GM18907 (cell line): ENCODE measurements around the gene METTL26.

Experiments used
- ATAC-seq: cut with Tn5 transposase; IDR thresholded peaks from one replicate; pipeline ENCODE4 v1.9.1; 2021; ENCODE audit warnings: mild to moderate bottlenecking, moderate library complexity; ENCODE audit not compliant: unreplicated experiment

Gene METTL26

GRCh38 chr16:641326-642188 is 5.5 kb upstream of the METTL26 start, which contains the start of gene MCRIP2:
Gene MCRIP2, plus strand, starts transcription at chr16:641828. Its CDS starts 164 bp downstream, at chr16:641992.
- ATAC-seq: peak; percentile 42

DNA sequence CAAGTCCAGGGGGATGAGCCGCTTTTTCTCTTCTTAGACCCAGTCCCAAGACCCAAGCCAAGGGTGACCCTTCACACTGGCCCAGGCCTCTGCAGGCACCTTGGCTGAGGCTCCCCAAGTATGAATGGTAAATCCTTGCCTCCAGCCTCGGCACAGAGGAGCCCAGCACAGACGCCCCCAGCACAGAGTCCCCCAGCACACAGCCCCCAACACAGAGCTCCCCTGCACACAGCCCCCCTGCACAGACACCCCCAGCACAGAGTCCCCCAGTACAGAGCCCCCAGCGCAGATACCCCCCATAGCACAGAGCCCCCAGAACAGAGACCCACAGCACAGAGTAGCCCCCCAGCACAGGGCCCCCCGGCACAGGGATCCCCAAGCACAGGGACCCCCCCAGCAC is 4.5 kb upstream of the METTL26 start:
- ATAC-seq: no peak

DNA sequence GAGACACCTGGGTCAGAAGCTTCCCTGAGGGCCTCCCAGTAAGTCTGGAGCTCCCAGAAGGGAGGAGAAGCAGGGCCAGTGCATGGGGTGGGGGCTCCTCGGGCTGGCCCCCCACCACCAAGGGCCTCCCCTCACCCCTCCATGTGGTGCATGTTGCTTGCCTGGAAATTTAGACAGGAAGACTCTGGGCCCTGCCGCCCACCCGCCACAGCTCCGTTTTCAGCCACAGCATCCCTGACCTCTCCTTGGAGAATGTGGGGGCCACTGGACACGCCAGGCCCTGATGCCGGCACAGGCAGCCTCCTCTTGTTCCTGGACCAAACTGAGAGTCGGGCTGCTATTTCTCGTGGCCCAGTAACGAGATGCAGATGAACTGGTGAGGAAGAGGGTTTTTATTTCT is 2.7 kb upstream of the METTL26 start:
- ATAC-seq: no peak

- ATAC-seq: no peak
These were observed 2.0 kb upstream of the METTL26 start for GRCh38 chr16:638034-638543.

DNA sequence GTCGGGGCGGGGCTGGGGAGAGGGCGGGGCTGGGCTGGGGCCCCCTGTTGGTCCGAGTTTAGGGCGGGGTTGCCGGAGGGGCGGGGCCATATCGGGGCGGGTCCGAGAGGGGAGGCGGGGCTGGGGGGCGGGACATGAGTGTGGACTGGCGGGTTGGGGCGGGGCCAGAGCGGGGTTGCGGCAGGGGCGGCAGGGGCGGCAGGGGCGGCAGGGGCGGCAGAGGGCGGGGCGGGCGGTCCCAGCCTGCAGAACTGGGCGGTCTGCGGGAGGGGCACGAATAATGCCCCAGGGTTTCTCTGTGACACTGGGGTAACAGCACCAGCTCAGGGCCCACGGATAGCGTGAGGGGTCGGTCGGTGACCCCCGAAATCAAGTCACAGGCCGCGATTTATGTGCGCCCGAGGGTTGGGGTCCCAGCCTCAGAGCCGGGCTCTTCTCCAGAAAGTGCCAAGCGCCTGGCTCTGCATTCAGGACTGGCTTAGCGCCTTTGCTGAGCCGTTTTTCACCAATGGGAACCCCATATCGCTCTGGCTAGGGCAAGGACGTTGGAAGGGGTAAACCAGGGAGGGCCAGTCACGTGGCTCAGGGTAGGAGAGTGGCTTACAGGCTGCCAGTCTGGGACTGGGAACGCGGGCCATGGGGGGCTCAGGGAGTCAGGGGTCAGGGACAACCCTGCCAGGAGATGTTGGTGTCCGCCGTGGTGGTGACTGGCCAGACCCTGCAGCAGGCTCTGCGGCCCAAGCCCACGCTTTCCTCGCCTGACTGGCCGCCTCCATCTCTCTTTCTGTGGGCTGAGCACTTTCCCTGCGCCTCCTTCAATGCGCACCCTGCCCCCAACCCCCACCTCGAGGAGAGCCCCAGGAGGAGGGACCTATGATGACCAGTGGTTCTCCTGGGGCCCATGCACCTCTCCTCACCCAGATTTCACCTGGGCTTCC is 1.2 kb upstream of the METTL26 start:
- peak; percentile 1 for ATAC-seq

DNA sequence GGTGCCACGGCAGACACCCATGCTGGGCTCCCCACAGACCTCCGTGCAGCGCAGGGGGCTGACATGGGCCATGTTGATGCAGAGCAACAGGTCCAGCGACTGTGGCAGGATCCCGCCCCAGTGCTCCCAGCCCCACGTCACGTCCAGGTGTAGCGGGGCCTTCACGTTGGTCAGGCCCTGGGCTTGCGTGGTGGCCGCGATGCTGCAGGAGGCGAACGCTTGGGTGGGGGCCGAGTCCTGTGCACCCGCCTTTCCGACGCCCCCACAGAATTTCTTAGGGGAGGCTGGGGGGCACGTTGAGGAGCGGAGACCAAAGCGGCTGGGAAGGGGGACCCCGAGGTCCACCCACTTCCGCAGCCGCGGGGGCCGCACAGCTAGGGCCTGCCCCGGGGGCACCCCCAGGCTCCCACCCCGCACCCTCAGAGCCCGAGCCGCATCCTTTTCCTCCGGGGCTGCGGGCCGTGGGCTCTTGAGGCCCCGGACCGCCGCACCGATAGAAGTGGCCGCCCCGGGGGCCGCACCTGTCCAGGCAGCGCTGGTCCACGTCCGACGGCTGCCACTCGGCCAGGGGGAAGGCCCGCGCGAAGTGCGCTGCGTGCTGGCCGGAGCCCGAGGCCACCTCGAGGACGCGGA is 416 bp downstream of the METTL26 start:
- ATAC-seq: peak; percentile 1

- no peak for ATAC-seq
These were observed 1.1 kb downstream of the METTL26 start for GRCh38 chr16:634996-635395.

- ATAC-seq: no peak
These were observed 1.9 kb downstream of the METTL26 start for GRCh38 chr16:634051-634670.

DNA sequence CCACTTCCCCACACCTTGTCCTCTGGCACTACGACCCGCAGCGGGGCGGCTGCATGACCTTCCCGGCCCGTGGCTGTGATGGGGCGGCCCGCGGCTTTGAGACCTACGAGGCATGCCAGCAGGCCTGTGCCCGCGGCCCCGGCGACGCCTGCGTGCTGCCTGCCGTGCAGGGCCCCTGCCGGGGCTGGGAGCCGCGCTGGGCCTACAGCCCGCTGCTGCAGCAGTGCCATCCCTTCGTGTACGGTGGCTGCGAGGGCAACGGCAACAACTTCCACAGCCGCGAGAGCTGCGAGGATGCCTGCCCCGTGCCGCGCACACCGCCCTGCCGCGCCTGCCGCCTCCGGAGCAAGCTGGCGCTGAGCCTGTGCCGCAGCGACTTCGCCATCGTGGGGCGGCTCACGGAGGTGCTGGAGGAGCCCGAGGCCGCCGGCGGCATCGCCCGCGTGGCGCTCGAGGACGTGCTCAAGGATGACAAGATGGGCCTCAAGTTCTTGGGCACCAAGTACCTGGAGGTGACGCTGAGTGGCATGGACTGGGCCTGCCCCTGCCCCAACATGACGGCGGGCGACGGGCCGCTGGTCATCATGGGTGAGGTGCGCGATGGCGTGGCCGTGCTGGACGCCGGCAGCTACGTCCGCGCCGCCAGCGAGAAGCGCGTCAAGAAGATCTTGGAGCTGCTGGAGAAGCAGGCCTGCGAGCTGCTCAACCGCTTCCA is 2.6 kb downstream of the METTL26 start:
- no peak for ATAC-seq

- no peak for ATAC-seq
These were observed 3.4 kb downstream of the METTL26 start for GRCh38 chr16:632486-633335.

GRCh38 chr16:631808-632358 is 4.2 kb downstream of the METTL26 start:
- no peak for ATAC-seq

DNA sequence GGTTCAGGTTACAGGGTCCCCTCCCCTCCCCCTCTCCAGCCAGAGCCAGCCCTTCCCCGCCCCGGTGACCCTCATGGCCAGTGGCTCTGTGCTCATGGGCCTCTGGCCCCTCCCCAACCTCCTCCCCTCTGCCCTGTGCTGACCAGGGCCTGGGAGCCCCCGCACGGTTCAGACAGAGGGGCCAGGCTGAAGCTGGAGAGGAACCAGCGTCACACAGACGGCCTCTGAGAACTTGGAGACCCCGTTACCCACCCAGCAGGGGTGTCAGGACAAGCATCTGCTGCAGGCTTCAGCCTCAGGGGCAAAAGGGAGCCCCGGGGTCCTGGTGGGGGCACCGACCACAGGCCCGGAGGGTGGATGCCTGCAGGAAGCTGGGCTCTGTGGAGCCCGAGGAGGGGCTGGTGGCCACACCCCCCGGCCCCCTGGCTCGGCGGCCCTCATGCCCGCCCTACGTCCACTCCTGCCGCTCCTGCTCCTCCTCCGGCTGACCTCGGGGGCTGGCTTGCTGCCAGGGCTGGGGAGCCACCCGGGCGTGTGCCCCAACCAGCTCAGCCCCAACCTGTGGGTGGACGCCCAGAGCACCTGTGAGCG is 5.2 kb downstream of the METTL26 start, which contains the start of gene WFIKKN1:
Gene WFIKKN1 (plus strand): TSS at position 171 of the 591 bp plus-strand sequence. CDS start 269 bp downstream, at position 440.
- no peak for ATAC-seq

GRCh38 chr16:630249-630814 is 5.8 kb downstream of the METTL26 start:
- no peak for ATAC-seq

DNA sequence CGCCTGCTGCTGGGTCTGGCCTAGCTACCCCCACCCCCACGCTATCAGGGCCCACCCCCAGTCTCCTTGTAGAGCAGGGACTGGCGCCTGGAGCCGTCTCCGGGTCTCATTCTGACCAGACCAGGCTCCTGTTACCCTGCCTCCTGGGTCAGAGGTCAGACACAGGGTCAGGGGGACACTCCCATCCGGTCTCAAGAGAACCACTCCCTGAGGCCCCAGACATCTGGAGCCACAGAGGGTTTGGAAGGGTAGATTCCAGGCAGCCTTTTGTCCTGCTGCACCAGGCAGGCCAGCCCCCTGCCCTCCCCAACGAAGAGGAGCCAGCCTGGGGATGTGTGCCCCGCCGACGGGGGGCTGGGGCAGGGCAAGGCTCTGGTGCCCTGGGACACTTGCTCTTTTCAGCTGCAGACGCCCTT is 6.3 kb downstream of the METTL26 start:
- ATAC-seq: no peak

DNA sequence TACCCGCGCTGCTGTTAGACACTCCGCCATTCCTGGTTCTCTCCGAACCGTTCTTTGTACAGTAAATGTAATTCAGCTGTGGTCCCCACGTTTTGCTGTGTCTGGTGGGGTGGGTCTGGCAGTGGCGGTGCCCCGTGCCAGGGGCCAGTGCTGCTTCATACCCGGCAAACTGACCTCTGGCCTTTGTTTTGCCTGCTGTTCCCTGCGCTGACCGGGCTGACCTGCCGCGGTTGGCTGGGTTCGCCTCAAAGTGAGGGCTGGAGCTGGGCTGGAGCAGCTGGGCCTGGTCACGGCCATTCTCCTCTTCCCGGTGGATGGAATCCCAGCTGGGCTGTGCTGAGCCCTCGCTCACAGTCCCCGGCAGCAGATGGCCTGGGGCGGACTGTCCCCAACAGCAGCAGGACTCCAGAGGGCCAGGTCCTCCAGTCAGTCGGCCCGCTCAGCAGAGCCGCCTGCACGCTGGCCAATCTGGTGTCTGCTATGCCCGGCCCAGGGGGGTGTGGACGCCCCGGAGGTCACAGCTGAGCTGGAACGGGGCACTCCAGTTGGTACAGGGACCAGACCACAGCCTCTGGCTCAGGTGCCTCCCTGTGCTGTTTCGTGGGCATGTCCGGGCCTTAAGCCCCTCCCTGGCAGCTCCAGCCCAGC is 6.8 kb downstream of the METTL26 start:
- ATAC-seq: no peak

GRCh38 chr16:628321-629061 is 7.6 kb downstream of the METTL26 start:
- ATAC-seq: no peak
